ENCODE data around the gene SH2D4B.
"Not testable (repeated sequence)": the region's sequence is repeated elsewhere in the genome, so short reads cannot be mapped to it uniquely, and the experiment has no call there.

SH2D4B gene

GRCh38 chr10:80526218-80526617, 11.5 kb upstream of the SH2D4B start:
- no peak for DNase-seq

- DNase-seq, result peak; percentile 62
Observed at GRCh38 chr10:80526742-80527141, 11.0 kb upstream of the SH2D4B start.

DNA sequence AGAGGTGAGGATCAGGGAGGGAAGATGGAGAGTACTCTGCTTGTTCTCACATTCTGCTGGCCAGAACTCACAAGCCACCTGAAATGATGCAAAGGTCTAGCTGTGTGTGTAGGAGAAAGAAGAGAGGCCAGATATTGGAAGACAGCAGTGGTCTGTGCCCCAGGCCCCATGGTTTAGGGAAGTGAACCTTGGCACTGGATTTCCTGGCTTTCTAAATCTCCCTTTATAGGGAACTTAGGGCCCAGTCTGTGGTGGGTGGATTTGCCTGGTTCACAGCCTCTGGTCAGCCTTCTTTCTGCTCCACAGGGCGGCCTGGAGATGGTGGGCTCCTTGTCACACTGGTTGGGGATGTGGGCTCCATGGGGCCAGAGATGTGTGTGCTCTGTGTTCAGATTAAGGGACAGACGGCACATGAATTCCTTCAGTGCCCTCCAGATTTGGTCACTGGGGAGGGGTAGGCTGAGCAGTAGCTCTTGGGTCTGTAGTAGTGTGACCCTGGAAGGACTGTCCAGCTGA, 9.5 kb upstream of the SH2D4B start:
- peak; percentile 95 for DNase-seq

DNA sequence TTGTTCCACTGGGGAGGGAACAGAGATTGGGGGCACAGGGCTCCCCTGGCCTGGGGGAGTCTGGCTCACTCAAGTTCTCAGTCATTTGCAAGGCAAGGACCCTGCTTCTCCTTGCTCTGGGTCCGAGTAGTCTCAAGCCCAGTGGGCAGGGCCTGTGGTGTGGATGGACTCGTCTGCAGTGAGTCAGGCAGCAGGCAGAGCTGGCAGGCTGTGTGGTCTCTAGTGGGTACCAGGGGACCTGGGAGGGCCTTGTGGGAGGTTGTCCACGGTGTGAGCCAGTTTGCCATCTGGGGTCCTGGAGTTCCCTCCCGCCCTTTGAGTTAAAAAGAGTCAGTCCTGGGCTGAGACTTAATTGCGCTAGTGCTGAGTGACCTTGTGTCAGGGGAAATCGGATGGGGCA, 8.8 kb upstream of the SH2D4B start:
- no peak for DNase-seq

- peak; percentile 60 for DNase-seq
Observed at GRCh38 chr10:80529604-80530003, 8.1 kb upstream of the SH2D4B start.

DNA sequence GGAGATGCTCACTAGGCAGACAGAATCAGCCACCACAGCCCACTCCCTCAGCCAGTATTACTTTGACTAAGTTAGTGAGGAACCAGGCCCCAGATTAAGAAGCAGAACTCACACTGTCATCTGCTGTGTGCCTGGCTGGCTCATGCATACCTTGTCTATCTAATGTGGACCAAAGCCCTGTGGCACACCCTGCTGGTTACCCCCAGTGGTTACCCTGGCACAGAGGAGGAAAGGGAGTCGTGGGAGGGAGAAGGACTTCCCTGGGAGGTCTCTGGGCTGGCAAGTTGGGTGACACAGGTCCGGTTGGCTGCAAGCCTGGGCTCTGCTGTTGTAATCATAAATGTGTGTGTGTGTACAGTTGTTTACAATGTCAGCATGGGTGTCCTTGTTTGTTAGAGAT, 7.5 kb upstream of the SH2D4B start:
- peak; percentile 82 for DNase-seq

DNA sequence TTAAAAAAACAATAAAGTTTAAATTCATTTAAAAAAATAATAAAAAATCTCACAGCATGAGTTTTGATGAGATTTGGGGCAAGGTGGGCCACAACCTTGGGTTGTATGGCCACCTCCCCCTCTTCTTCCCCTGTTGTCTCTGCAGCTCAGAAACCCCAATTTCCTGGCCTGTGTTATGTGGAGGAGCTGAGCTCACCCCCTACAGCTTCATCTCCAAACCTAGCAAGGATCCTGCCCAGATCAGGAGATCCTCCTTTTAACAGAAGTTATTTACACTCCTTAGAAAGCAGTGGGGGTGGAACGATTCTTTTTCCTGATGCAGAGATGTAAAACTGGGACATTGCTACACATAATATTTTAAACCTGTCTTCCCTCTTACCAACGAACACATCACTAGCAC, 6.9 kb upstream of the SH2D4B start:
- DNase-seq, result no peak

GRCh38 chr10:80532571-80532970, 5.1 kb upstream of the SH2D4B start:
- DNase-seq, result no peak

DNA sequence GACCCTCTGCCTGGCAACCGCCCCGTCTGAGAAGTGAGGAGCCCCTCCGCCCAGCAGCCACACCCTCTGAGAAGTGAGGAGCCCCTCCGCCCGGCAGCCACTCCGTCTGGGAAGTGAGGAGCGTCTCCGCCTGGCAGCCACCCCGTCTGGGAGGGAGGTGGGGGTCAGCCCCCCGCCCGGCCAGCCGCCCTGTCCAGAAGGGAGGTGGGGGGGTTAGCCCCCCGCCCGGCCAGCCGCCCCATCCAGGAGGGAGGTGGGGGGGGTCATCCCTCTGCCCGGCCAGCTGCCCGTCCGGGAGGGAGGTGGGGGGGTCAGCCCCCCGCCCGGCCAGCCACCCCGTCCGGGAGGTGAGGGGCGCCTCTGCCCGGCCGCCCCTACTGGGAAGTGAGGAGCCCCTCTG, 3.6 kb upstream of the SH2D4B start:
- DNase-seq, result not testable (repeated sequence)

- not testable (repeated sequence) for DNase-seq
Observed at GRCh38 chr10:80534646-80535045, 3.1 kb upstream of the SH2D4B start.

DNA sequence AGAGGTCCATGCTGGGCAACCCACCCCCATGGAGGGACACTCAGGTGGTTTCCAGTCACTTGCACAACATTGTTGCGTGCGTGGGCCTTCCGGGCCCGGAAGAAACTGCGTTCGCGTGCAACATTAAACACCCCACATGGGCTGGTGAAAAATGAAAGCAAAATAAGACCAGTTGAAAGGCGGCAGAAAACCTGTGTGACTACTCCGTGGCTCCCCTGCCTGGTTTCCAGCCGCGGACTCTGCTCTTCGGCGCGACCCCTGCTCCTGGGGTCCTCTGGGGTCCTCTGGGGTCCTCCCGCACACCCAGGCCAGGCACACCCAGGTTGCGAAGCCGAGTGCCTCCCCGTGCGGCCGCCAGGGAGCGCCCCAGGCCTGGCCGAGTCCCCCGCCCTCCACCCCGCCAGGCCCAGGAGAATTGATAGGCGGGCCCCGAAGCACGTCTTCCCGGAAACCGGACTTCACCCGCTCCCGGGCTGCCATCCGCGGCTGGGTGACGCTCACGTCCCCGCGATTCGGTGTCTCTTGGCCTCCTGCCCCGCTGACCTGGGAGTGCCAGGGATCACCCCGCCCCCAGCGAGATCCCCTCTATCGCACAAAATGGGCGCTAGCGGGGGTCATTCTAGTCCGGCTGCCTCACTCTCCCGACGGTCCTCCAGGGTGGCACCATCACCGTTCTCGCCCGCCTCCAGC, 1.9 kb upstream of the SH2D4B start:
- peak; percentile 64 for DNase-seq

DNA sequence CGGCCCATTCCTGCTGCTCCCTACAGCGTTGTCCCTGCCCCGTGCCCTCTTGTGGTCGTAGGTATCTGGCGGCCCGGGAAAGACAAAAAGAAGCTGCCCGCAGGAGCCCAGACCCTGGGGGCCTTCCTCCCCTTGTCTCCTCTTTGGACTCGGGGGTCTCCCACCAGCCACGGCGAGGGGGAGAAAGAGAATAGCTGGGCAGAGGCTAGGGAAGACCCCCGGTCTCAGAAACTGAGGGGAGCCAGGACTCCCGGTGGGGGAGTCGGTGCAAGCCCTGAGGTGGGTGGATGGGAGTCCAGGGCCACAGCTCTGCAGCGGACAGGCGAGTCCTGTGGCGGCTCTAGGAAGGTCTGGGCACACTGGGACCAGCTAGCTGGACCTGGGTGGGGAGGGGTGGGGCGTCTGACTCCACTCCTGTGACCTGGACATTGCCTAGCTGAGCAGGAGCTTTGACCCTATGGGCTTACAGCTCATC, 1.3 kb upstream of the SH2D4B start:
- DNase-seq, result no peak

- no peak for DNase-seq
Observed at GRCh38 chr10:80537086-80537735, 491 bp upstream of the SH2D4B start.

GRCh38 chr10:80538481-80539185, 931 bp downstream of the SH2D4B start:
- DNase-seq, result no peak

DNA sequence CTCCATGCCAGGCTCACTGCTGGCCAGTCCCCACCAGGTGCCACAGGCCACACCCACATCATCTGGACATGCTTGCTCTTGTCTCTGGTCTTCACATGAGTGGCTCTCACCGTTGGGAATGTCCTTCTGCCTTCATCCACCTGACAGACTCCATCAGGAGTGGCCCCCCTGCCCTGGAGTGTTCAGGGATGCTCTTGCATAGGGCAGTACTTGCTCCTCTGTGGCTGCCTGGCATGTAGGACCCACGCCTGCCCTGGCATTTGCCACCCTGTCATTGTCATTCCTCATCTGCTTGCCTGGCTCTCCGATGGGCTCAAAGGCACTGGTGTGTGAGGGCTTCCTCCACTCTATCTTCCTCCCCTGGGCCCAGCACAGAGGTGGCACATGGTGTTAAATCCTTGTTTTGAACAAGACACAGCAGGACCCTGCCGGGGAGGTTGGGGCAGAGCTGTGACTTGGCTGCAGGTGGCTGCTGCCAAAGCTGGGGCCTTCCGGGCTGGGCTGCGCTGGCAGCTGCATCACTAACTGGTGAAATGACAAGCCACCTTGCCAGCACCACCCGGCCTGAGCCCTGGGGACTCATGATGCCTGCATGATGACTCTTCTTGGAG, 1.8 kb downstream of the SH2D4B start:
- DNase-seq, result no peak

DNA sequence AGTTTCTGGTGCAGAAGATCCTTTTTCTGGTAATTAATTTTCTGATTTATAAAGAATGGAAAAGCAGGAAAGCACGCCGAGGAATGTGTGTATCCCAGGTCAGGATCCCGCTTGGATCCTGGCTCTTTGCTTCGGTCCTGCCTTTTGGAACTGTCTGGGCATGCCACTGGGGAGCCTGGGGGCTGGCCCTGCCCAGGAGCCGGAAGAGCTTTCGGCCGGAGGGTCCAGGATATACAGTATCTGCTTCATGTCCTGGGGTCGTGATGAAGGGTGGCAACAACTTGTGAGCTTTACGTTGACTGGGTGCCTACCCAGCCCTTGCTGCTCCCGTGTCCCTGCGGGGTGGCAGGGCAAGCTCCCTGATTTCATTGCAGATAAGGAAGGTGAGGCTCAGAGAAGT, 2.4 kb downstream of the SH2D4B start:
- DNase-seq, result no peak

- no peak for DNase-seq
Observed at GRCh38 chr10:80540618-80540980, 2.9 kb downstream of the SH2D4B start.

DNA sequence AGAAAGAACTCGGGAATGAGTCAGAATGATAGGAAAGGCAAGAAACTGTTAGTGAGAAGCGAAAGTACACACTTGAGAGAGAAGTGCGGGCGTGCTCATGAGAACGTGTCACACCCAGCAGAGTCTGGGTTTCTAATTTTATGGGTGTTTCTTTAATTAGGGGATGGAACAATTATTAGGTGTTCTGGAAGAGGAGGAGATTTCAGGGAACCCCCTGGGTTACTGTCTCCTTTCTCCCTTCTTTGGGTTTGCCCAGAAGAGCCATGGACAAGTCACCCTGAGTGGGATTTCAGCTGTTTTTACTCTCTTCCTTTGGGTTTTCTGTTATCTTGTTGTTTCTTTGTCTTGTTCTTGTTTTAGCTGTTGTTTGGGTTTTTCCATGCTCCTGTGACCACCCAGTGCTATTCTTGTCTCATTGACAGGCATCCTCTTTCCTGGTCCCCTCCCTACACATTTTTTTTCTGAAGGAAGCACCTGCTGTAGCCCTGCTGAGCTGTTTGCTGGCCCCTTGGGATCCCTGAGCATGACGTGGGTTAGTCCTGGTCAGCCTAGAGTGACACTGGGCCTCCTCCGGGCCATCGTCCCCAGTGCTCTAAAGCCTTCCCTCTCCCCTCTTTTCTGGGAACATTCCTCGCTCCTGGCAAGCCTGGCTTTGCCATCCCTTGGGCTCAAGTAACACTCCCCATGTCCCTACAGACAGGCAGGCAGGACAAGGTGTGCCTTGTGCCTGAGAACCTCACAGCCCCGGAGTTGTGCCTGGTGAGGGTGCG, 3.5 kb downstream of the SH2D4B start:
- peak; percentile 22 for DNase-seq

DNA sequence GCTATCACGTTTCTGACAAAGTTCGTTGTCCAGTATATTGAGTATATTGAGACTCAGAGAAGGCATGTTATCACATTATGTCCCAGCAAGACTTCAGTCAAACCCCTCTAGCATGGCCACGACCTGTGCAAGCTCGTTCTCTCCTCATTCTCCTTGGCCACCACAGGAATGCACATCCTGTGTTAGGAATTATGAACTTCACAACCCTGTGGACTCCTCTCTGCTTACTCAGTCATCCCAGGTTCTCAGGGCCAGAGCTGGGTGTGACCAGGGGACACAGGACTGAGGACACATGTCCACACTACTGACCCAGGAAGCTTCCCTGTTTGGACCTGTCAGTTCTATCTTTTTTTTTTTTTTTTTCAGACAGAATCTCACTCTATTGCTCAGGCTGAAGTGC, 4.4 kb downstream of the SH2D4B start:
- DNase-seq, result no peak

GRCh38 chr10:80542652-80543318, 5.1 kb downstream of the SH2D4B start:
- no peak for DNase-seq

DNA sequence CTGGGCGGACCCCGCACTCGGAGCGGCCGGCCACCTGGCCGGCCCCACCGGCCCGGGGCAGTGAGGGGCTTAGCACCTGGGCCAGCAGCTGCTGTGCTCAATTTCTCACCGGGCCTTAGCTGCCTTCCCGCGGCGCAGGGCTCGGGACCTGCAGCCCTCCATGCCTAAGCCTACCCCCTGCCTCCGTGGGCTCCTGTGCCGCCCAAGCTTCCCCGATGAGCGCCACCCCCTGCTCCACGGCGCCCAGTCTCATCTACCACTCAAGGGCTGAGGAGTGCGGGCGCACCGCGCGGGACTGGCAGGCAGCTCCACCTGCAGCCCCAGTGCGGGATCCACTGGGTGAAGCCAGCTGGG, 5.6 kb downstream of the SH2D4B start:
- not testable (repeated sequence) for DNase-seq

GRCh38 chr10:80544316-80544953, 6.7 kb downstream of the SH2D4B start:
- DNase-seq, result no peak

Data from MV-4-11 (cell line).